ENCODE results near the gene SEMA4D.

SEMA4D gene

DNA sequence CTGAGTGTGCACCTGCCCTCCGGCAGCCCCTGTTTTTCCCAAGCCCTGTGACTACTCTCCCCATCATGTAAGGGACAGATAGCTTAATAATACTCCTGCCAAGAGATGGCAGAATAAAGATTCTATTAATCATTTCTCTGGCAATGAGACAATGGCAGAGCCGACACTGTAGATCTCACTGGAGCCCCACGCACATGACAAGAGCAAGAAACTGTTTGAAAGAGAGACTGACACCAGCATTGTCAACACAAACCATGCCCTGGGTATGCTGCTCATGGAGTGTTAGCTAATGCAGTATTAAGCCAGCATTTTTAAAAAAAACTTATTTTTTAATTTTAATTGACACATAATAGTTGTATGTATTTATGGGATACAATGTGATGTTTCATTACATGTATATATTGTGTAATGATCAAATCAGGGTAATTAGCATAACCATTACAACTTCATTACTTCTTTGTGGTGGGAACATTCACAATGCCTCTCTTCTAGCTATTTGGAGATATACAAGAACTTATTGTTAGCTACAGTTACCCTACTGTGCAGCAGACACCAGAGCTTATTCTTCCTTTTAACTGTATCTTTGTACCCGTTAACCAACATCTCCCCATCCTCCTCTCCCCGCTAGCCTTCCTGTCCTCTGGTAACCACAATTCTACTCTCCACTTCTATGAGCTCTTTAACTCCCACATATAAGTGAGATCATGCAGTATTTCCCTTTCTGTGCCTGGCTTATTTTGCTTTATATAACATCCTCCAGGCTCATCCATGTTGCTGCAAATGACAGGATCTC, 31.5 kb upstream of the SEMA4D start:
- peak; percentile 90 for DNase-seq (ENCODE audit: low read depth, low spot score)
- H3K4me3 ChIP-seq (ENCODE audit: low read length): no peak overlapping the region

DNA sequence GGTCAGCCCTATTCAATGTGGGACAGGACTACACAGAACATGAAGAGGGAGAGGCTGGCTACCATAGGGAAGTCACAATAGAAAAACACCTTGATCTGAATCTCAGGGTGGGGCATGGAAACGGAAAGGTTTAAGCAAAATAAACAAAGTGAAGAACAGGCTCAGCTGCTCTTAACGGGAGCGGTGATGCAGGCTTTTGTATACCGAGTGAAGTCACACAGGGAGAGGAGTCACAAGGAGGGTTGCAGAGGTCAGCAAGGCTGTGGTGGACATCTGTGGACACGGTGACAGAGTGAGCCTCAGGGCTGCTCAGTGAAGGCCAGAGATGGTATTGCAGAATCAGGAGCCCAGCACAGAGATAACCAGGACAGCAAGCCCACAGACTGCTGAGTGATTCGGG, 30.6 kb upstream of the SEMA4D start:
- DNase-seq (ENCODE audit: low read depth, low spot score): no peak

DNA sequence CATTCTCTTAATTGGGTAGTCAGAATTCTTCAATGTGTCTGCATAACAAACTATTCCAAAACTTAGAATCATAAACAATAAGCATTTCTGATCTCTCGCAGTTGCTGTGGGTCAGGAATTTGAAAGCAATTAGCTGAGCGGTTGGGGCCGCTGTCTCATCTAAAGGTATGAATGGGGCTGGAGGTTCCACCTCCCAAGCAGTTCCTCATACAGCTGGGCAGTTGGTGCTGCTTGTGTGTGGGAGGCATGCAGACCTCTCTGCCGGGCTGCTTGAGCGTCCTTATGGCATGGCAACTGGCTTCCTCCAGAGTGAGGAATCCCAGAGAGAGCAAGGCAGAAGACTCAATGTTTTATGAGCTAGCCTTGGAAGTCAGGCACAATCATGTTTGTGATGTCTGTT, 30.2 kb upstream of the SEMA4D start:
- DNase-seq (ENCODE audit: low read depth, low spot score): no peak
- no peak overlapping the region for H3K4me3 ChIP-seq (ENCODE audit: low read length)

More for the DNA sequence above, 30.6 kb upstream of the SEMA4D start:
- H3K4me3 ChIP-seq (ENCODE audit: low read length): no peak overlapping the region

DNA sequence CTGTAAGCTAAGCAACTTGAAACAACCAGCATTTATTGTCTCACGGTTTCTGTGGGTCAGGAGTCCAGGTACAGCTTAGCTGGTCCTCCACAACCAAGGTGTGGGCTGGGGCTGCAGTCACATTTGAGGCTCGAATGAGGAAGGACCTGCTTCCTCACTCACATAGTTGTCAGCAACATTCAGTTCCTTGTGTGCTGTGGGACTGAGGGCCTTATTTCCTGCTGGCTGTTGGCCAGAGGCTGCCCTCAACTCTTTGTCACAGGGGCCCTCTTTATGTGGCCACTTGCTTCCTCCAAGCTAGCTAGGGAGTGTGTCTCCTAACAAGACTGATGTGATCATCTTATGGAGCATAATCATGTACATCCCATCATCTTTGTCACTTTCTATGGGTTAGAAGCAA, 29.2 kb upstream of the SEMA4D start:
- no peak overlapping the region for H3K4me3 ChIP-seq (ENCODE audit: low read length)
- no peak for DNase-seq (ENCODE audit: low read depth, low spot score)

DNA sequence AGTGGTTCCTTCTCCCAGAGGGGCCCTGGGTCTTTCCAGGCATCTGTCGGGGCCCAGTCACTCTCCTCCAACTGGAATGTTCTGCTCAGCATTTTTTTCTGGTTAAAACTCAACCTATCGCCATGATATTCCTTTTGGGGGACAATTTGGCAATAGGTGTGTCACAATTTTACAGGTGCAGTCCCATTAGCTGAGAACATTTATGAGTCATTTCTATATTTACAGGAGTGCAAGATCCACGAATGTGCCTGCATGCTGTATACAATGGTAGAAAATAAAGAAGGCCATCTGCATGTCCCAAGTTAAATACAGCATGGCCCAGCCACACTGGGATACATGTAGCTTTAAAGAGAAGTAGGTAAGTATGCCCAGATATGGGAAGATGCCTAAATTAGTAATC, 28.8 kb upstream of the SEMA4D start:
- DNase-seq (ENCODE audit: low read depth, low spot score): no peak
- H3K4me3 ChIP-seq (ENCODE audit: low read length): no peak overlapping the region

DNA sequence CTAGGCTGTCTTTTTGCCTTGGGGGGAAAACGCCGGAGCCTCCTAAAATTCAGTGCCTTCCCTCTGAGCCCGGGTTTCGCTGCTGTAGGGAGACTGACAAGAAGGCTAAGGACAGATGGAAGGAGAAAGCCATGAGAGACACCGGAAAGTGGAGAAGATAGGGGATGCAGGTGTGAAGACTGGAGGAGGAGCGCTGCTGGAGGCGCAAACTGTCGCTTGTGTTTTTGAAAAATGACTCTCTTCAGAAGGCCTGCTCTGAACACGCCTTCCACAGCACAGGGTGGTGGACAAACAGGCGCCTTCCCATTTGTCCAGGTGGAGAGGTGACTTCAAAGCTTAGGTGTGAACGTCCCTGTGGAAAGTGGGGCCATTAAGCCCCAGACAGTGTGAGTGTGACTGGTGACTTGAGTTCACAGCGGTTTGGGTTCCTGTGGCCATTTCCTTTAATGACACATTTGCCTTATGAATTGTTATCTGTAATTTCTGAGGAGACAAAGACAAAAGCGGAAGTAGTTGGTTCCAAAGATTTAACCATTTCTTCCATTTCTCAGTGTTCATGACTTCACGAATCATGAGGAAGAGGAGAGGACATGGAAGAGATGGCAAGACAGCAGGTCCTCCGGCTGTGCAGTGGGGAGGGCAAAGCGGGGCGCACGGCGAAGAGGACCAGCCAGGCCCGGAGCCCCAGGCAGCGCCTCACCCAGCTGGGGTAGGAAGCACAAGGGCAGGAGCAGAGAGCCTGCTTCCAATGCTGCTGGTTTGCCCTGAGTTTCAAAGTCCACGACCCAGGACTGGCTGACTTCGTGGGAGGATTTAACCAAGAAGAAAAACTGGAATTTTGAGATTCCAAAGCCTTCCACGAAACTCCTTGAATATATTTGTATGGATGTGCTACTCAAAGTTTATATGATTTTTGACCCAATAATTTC, 27.8 kb upstream of the SEMA4D start:
- H3K4me3 ChIP-seq (ENCODE audit: low read length): no peak overlapping the region
- no peak for DNase-seq (ENCODE audit: low read depth, low spot score)

DNA sequence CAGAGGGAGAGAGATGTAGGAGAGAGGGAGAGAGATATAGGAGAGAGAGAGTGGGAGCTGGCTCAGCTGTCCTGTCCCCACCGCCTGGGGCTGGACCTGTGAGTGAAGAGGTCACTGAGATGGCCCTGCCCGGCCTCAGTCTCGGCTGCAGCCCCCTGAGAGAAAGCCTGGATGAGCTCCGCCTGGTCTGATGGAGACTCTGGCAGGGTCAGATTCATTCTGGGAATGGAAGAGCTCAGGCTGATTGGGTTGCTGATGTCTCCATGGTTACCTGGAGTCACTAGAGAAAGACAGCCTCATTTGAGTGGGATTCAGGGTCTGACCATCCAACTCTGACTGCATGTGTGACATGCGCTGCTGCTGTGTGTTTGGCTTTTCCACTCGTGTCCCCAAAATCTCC, 27.1 kb upstream of the SEMA4D start:
- no peak for DNase-seq (ENCODE audit: low read depth, low spot score)
- H3K4me3 ChIP-seq (ENCODE audit: low read length): no peak overlapping the region

DNA sequence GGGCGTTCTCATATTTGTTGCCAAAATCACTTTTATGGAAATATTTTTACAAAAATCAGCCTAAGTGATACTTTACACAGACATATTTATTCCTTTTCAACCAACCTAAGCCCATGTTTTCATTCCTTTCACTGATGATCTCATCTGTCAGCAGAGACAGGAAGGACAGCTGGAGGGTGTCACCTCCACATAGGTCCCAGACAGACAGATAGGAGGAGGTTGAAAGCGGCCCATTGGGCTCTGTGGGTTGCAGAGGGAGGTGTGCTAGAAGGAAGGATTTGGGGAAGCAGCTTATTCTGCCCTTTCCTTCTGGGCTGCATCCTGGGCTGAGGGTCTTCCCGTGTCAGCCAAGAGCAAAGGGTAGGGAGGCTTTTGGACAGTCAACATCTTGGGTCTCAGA, 26.0 kb upstream of the SEMA4D start:
- peak; percentile 72 for DNase-seq (ENCODE audit: low read depth, low spot score)
- H3K4me3 ChIP-seq (ENCODE audit: low read length): no peak overlapping the region

DNA sequence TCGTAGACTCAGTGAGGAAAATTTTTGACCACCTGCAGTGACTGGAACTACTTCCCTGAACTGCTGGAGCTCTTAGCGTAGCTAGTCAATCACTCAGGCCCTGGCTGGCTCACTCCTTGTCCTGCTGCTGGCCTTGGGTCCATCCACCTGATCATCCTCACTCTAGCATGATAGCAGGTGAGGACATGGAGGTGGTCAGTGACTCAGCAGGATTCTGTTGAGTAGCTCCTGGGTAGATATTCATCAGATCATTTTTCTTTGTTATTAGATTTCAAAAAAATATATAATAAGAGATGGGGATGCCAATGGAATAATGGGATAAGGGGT, 25.0 kb upstream of the SEMA4D start:
- H3K4me3 ChIP-seq (ENCODE audit: low read length): peak overlapping the region; percentile 46
- DNase-seq (ENCODE audit: low read depth, low spot score): no peak

DNA sequence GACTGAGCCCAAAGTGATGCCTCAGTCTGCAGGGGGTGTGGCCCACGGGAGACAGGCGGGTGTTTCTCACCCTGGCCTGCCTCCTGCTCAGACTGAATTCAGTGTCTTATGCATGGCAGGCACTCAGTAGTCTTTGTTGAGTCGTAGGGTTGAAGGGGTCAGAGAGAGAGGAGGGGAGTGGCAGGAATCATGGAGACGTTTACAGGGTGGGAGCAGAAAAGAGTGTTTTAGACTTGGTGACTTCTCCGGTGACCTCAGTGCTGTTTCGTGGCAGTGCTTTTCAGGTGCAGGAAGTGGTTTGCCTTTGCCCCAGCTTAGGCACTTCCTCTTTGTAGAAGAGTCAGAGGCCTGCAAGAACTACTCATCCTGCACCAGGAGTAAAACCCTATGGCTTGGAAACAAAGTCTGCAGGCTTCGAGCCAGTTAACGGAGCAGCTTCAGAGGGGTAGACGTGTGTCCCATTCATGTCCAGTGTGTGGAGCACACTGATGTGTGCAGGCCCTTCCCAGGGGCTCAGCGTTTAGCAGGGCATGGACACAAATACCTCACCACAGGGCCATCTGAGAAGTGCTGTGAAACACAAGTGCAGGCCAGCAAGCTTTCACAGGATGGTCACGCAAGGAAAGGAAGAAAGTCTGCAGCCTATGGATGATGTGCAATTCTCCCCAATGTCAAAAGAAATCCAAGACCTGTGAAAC, 24.5 kb upstream of the SEMA4D start:
- H3K4me3 ChIP-seq (ENCODE audit: low read length): peak overlapping the region; percentile 46
- DNase-seq (ENCODE audit: low read depth, low spot score): peak; percentile 98

DNA sequence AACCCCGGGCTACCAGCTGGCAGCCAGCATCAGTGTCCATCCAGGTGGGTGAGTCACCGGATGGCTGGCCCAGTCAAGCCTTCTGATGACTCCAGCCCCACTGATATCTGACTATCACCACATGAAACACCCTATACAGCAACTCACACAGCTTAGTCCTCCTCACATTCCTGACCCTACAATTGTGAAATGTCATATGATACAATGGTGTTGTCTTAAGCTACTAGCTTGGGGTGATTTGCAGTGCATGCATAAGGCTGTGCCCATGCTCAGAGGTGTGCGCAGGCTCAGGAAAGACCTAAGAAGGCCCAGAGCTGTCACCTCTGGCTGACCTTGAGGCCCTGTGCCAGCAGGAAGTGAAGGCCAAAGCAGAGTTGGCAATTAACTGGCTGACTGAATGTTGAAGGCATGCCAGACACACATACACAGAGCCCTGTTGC, 21.5 kb upstream of the SEMA4D start:
- no peak overlapping the region for H3K4me3 ChIP-seq (ENCODE audit: low read length)
- DNase-seq (ENCODE audit: low read depth, low spot score): no peak

DNA sequence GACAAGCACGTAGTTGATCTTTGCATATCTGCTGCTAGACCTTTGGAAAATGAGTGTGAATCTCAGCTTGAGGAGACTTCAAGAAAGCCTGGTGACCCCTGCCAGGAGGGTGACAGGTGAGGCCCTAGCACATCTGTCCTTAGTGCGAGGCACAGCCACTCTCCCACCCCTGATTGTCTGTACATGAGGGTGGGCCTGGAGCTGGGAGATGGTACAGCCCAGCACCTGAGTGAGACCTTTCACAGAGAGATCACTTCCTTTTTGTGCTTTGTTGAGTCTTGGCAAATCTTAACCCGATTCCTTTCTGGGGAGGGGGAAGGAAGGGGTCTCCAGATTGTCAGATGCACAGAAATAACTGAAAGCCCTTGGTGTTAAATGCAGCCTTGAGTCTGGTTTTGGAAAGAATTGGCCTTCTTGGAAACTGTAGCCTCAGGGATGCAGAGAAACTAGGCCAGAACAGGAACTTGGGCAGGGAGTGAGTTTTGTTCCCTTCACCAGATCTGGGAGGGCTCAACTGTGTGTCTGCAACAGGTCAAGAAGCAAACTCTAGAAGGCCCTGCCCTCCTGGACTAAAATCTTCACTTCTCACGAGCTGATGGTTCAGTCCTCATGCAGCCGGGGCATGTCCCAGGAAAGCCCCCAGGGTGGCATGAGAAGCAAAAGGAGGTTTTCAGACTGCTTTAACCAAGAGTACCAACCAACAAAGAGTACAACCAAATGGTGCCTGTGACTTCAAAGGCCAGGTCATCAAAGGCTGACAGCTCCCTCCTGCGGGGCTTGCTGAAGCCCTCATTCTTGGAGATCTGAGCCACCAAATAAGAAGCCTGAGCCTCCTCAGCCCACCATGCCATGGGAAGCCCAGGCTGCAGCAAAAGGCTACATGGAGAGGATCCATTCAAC, 20.8 kb upstream of the SEMA4D start:
- H3K4me3 ChIP-seq (ENCODE audit: low read length): no peak overlapping the region
- DNase-seq (ENCODE audit: low read depth, low spot score): no peak

DNA sequence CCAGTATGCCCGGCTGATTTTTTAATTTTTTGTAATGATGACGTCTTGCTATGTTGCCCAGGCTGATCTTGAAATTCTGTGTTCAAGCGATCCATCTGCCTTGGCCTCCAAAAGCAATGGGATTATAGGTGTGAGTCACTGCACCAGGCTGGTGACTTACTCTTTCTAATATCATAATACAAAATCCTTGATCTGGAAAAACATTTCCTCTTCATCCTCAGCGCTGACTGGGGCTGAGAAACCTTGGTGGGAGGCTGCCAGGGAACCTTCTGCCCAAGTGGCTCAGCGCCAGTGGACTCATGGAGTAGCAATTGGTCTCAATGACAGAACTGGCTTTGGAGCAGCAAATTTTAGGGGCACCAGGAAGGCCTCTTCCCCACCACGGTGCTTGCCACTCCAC, 17.5 kb upstream of the SEMA4D start:
- no peak for DNase-seq (ENCODE audit: low read depth, low spot score)
- H3K4me3 ChIP-seq (ENCODE audit: low read length): no peak overlapping the region

DNA sequence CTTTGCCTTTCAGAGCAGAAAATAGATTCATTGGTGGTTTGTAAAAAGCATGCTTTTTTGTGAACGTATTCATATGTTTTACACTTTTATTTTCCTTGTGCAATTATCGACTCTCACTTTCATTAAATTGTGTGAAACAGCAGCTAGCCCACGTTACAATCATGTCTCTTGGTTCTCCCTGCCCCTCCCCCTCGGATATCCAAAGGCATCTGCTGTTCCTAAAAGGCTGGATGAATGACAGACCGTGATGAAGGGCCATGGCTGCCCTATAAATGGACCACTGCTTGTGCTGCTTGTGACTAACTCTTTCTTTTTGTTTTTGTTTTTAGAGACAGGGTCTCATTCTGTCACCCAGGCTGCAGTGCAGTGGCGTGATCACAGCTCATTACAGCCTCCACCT, 17.0 kb upstream of the SEMA4D start:
- H3K4me3 ChIP-seq (ENCODE audit: low read length): no peak overlapping the region
- DNase-seq (ENCODE audit: low read depth, low spot score): no peak

DNA sequence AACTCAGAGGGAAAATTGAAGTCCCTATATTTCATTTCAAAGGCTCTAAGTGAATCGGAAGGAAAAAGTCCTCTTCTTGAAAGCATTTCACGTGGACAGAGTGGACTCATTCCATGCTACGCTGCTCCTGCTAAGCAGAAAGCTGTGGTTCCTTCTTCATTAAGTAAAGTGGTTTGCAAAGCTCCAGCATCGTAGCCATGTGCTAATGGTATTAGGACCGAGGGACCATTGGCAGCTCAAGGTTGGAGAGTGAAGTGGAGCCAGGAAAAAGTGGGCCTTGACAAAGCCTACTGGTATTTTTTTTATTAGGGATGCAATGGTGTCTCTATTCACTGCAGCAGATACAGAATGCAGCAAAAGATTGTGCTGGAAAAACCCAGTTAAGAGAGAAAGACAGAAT, 16.4 kb upstream of the SEMA4D start:
- DNase-seq (ENCODE audit: low read depth, low spot score): no peak
- H3K4me3 ChIP-seq (ENCODE audit: low read length): no peak overlapping the region

DNA sequence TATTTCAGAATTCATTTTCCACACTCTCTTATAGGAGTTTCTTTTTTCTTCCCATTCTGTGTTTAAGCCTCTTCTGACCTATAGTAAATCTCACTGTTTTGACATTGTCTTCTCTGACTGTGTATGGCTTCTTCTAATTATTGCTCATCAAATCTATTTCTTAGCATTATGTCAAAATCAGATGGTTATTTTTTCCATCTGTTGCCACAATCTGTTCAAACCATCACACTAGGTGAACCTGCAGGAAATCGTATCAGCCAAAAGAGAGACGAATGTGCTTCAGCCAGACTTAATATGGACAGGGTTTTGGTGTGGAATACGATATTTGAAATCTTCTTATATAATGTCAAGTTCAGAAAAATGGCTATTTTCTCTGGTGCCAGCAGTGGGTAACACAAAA, 15.9 kb upstream of the SEMA4D start:
- DNase-seq (ENCODE audit: low read depth, low spot score): no peak

DNA sequence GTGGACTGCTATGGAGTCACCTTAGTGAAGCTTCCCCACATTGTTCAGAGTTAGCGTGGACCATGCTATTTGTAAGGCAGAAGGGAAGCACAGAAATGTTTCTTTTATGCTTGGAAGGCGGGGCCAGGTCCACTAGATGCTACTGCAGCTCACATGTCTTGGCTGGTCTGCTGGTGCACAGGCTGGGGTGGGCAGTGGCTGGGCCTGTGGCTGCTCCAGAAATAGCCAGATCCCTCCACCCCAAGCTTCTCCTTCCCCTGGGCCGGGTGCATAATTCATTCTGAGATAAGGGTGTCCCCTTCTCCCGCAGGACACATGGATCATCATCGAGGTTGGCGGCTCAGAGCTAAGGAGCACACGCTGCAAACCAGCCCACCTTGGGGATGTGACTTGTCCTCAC, 14.5 kb upstream of the SEMA4D start:
- H3K4me3 ChIP-seq (ENCODE audit: low read length): no peak overlapping the region
- DNase-seq (ENCODE audit: low read depth, low spot score): no peak

More for the DNA sequence above, 15.9 kb upstream of the SEMA4D start:
- no peak overlapping the region for H3K4me3 ChIP-seq (ENCODE audit: low read length)

DNA sequence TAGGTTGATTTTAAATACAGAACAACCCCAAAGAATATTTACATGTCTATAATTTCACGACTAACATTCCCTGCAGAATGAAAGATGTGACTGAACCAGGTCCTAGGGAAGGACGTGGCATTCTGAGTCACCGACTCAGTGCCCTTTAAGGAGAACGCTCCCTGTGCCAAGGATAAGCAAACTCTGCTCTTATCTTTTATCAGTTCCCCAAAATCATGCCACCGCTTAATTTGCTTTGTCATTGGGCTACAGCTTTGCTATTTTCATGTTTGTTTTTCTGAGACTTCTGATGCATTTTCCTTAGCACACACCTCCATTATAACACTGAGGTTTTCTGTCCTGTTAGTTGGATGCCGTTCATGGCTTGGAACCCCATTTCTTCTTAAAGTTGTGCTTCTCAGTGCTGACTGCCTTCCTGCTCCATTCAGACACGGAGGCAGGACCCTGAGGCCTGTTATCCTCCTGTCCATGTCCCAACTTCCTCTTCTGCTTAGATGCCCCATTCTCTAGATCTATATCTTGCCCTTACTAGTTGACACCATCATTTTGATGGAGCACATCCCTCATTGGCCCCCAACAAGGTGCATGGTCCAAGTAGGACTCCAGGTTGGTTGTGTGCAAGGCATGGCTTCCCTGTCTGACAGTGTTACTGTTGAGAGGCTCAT, 11.2 kb upstream of the SEMA4D start:
- DNase-seq (ENCODE audit: low read depth, low spot score): no peak
- no peak overlapping the region for H3K4me3 ChIP-seq (ENCODE audit: low read length)
